ACHN (cell line): ENCODE results near the gene SKA2.
"Not testable (repeated sequence)": the region's sequence is repeated elsewhere in the genome, so short reads cannot be mapped to it uniquely, and the experiment has no call there.

Experiments used
- DNase-seq: peaks from one replicate; pipeline ENCODE4 v3.0.0-alpha.2; 2015
- in situ Hi-C: cut with HindIII; loops from 2 replicates; pipeline ENCODE4 v1.10.0; 2017; ENCODE audit warnings: low sequenced_read_pairs, low pct_ligation_motif_present, low pct_unique_long_range_greater_than_20kb

The SKA2 gene

GRCh38 chr17:59155439-59156177 lies 622 bp upstream of the SKA2 start, which contains the start of gene PRR11:
Gene PRR11, plus strand, starts transcription at chr17:59155746. Its CDS starts 14,007 bp downstream, at chr17:59169753.
- in situ Hi-C loops: no loop called here

GRCh38 chr17:59154292-59154720 lies 680 bp downstream of the SKA2 start:
- DNase-seq: peak; percentile 67

More at GRCh38 chr17:59155439-59156177, 622 bp upstream of the SKA2 start, which contains the start of gene PRR11:
- DNase-seq: peak; percentile 100

GRCh38 chr17:59152925-59153324 lies 2.1 kb downstream of the SKA2 start:
- in situ Hi-C loops: no loop called here
- no peak for DNase-seq

More at GRCh38 chr17:59154292-59154720, 680 bp downstream of the SKA2 start:
- in situ Hi-C loops: no loop called here

- in situ Hi-C loops: no loop called here
Measured at GRCh38 chr17:59151591-59151990, 3.4 kb downstream of the SKA2 start.

GRCh38 chr17:59151006-59151405 lies 4.0 kb downstream of the SKA2 start:
- in situ Hi-C loops: no loop called here
- no peak for DNase-seq

More at GRCh38 chr17:59151591-59151990, 3.4 kb downstream of the SKA2 start:
- no peak for DNase-seq

GRCh38 chr17:59149841-59150511 lies 5.0 kb downstream of the SKA2 start:
- no peak for DNase-seq
- in situ Hi-C loops: no loop called here

GRCh38 chr17:59149051-59149450 lies 5.9 kb downstream of the SKA2 start:
- in situ Hi-C loops: no loop called here
- peak; percentile 32 for DNase-seq

GRCh38 chr17:59145571-59146096 lies 9.4 kb downstream of the SKA2 start:
- DNase-seq: no peak
- in situ Hi-C loops: no loop called here

GRCh38 chr17:59141860-59142259 lies 13.1 kb downstream of the SKA2 start:
- DNase-seq: no peak
- in situ Hi-C loops: no loop called here

GRCh38 chr17:59139939-59140338 lies 15.0 kb downstream of the SKA2 start:
- in situ Hi-C loops: no loop called here
- DNase-seq: no peak

- in situ Hi-C loops, DNase-seq: not testable (repeated sequence)
Measured at GRCh38 chr17:59138339-59138738, 16.6 kb downstream of the SKA2 start.

- DNase-seq: no peak
- in situ Hi-C loops: no loop called here
Measured at GRCh38 chr17:59131131-59131530, 23.9 kb downstream of the SKA2 start.

GRCh38 chr17:59129814-59130213 lies 25.2 kb downstream of the SKA2 start:
- in situ Hi-C loops: no loop called here

GRCh38 chr17:59126809-59127417 lies 28.1 kb downstream of the SKA2 start:
- in situ Hi-C loops: no loop called here
- no peak for DNase-seq

More at GRCh38 chr17:59129814-59130213, 25.2 kb downstream of the SKA2 start:
- DNase-seq: no peak

- in situ Hi-C loops: no loop called here
- DNase-seq: no peak
Measured at GRCh38 chr17:59124665-59125064, 30.3 kb downstream of the SKA2 start.

- peak; percentile 94 for DNase-seq
- in situ Hi-C loops: no loop called here
Measured at GRCh38 chr17:59121901-59122480, 33.0 kb downstream of the SKA2 start.

- in situ Hi-C loops: no loop called here
- no peak for DNase-seq
Measured at GRCh38 chr17:59115474-59115873, 39.5 kb downstream of the SKA2 start.

- in situ Hi-C loops: no loop called here
- DNase-seq: no peak
Measured at GRCh38 chr17:59111539-59111938, 43.4 kb downstream of the SKA2 start.

GRCh38 chr17:59110973-59111372 lies 44.0 kb downstream of the SKA2 start:
- in situ Hi-C loops: no loop called here
- no peak for DNase-seq
